HG02884 (cell line): ENCODE measurements around the gene ESCO1.

Experiments
- ATAC-seq: cut with Tn5 transposase; IDR thresholded peaks from one replicate; pipeline ENCODE4 v1.9.1; 2021; ENCODE audit warnings: mild to moderate bottlenecking, moderate library complexity; ENCODE audit not compliant: unreplicated experiment

Gene ESCO1

GRCh38 chr18:21490748-21491147, 109.8 kb downstream of the ESCO1 start:
- ATAC-seq, result no peak

GRCh38 chr18:21489919-21490495, 110.5 kb downstream of the ESCO1 start:
- no peak for ATAC-seq

- ATAC-seq, result peak; percentile 50
Observed at GRCh38 chr18:21489119-21489750, 111.3 kb downstream of the ESCO1 start.

GRCh38 chr18:21486905-21487437, 113.5 kb downstream of the ESCO1 start:
- ATAC-seq, result no peak

GRCh38 chr18:21484851-21485636, 115.5 kb downstream of the ESCO1 start:
- no peak for ATAC-seq

- no peak for ATAC-seq
Observed at GRCh38 chr18:21483051-21483450, 117.5 kb downstream of the ESCO1 start.

GRCh38 chr18:21481739-21482138, 118.8 kb downstream of the ESCO1 start:
- no peak for ATAC-seq

GRCh38 chr18:21479721-21480120, 120.8 kb downstream of the ESCO1 start:
- no peak for ATAC-seq
